GM10266 (cell line): ENCODE results near the gene PLD3.

Experiments used
- DNase-seq: peaks from one replicate; pipeline ENCODE4 v3.0.0; 2012; ENCODE audit errors: extremely low spot score
- CTCF ChIP-seq: IDR thresholded peaks from 2 replicates; pipeline ENCODE4 v1.5.1; 2012; ENCODE audit warnings: mild to moderate bottlenecking, low read depth; ENCODE audit not compliant: control insufficient read depth, insufficient read depth; ENCODE audit errors: missing control alignments

The PLD3 gene

DNA sequence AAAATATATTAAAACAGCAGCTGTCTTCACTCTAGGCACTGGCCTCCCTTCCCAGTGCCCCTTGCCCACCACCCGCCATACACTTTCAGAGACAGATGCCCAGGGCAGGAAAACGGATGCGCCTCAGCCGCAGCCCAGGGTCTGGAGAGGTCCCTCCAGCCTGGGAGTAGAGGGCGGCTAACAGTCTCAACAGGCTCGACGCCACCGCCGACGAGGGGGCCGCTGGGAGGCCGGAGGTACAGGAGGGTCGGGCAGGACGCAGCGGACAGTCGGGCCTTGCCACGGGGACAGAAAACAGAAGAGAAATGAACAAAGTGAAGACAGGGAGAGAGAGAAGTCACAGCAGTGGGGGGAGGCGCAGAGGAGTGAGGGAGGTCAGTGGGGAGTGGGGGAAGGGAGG is 27.4 kb upstream of the PLD3 start:
- no peak for DNase-seq
- no peak for TF ChIP-seq CTCF

DNA sequence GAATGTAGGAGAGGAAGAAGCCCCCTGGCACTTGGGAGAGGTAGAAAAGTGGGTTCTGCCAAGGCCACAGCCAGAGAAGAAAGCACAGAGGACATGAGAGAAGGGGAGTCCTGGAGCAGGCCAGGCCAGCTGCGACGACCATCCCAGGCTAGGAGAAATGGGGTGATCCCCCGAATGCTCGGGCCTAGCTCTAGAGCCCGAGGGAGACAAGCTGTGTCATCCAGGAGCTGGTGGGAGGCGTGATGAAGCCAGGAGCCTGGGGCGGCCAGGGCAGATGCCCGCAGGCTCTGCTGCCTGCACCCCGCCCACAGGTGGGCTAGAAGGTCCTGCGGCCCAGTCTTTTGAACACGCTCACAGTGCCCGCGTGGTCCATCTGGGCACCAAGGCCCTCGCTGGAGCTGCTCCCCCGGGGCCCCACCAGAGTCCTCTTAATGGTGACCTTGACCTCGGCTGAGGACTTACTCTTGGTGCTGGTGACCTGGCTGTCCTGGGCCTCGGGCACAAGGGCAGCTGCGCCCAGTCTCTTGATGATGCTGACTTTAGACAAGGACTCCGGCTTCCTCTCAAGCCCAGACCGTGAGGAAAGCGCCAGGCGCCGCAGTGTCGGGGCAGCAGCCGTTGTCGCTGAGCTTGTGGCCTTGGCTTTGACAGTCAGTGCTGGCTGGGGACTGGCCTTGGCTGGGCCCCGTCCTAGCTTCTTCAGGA is 26.8 kb upstream of the PLD3 start:
- no peak for TF ChIP-seq CTCF
- no peak for DNase-seq

GRCh38 chr19:40322271-40322610 is 26.3 kb upstream of the PLD3 start:
- no peak for DNase-seq

GRCh38 chr19:40322951-40323615 is 25.4 kb upstream of the PLD3 start:
- TF ChIP-seq CTCF: no peak
- DNase-seq: no peak

More at GRCh38 chr19:40322271-40322610, 26.3 kb upstream of the PLD3 start:
- TF ChIP-seq CTCF: no peak

DNA sequence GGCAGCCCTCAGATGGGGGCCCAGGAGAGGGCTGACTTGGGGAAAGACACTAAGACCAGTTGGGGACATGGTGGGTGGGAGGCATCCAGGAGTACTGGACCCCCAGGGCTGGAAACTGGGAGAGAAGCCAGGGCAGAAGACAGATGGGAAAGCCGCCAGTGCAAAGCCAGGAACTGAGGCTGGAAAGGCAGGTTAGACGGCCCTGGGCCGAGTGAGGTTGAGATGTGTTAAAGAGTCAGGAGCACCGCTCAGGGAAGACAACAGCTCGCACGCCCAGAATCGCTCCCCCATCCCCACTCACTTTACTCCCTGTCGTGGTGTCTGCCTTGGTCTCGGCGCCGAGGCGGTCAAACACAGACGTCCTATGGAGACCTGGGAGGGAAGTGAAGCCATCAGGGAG is 24.8 kb upstream of the PLD3 start:
- DNase-seq: no peak
- TF ChIP-seq CTCF: no peak

DNA sequence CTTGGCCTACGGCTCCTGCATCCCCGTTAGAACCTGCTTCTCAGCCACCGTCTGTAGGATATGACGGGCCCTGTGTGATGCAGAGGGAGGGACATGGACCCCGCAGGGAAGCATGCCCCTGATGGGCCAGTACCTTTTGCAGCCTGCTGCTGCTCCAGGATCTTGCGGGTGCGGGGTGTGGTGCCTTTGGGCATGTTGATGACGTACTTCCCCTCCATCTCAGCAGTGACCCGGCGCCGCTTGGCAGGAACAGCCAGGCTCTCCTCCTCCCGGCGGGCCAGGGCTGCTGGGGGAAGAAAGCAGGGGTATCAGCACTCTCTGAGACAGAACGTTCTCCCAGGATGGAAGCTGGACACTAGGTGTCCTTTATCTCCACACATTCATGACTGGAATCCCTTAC is 22.3 kb upstream of the PLD3 start:
- no peak for TF ChIP-seq CTCF
- DNase-seq: no peak

DNA sequence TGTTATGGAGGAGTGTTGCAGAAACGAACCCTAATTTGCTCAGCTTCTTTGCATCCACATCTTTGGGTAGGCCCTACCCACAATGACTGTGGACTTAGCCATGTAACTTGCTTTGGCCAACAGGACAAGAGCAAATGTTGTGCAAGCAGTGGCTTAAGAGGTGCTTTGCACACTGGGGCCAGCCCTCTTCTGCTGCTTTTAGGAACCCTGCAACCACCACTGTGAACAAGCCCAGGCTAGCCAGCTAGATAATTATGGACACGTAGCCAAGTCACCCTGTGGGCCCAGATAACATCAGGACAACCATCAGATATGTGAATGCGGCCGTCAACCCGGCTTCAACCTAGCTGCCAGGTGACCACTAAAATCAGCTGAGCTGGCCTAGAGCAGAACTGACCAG is 17.4 kb upstream of the PLD3 start:
- TF ChIP-seq CTCF: no peak
- DNase-seq: no peak
